ENCODE results near the gene SMOC1. TPM values are rescaled to one million over a fixed set of nuclear protein-coding genes. Genes with fewer than 3 reads are reported as not detected.

SMOC1 gene
- total RNA-seq, 3 donors from 2014 or later (not counting 1 experiment from before 2014, with no cell fraction given): not detected

- intact Hi-C loops (cut with micrococcal nuclease): no loop called here
- no peaks in the 10 kb centered on the region for H3K4me1 ChIP-seq (ENCODE audit: control insufficient read depth, insufficient read depth, low read length)
- no peaks in the 10 kb centered on the region for H3K36me3 ChIP-seq (ENCODE audit: control insufficient read depth, insufficient read depth, low read length)
- Mint-ChIP-seq H3K27me3 (ENCODE audit: low read depth in 2 of 2) (peaks cover 12 to 33% of the 10 kb centered on the region in 2 donors), H3K27ac (no peak overlapping the region), H3K36me3 (no peaks in the 10 kb centered on the region), H3K4me1 (no peaks in the 10 kb centered on the region), H3K4me3 (no peak overlapping the region), H3K9me3 (no peaks in the 10 kb centered on the region)
- no peak overlapping the region for H3K27ac ChIP-seq (ENCODE audit: low read length)
- peak in 1 of 2 donors; percentile 51 for DNase-seq
- H3K4me3 ChIP-seq (ENCODE audit: low read length): no peak overlapping the region
- no peak for ATAC-seq
- no peaks in the 10 kb centered on the region for H3K27me3 ChIP-seq (ENCODE audit: control insufficient read depth, insufficient read depth, low read length)
- WGBS (ENCODE audit: insufficient coverage): 80% methylated on average over 2 of the region's 3 CpGs
- TF ChIP-seq, protein P1, sequence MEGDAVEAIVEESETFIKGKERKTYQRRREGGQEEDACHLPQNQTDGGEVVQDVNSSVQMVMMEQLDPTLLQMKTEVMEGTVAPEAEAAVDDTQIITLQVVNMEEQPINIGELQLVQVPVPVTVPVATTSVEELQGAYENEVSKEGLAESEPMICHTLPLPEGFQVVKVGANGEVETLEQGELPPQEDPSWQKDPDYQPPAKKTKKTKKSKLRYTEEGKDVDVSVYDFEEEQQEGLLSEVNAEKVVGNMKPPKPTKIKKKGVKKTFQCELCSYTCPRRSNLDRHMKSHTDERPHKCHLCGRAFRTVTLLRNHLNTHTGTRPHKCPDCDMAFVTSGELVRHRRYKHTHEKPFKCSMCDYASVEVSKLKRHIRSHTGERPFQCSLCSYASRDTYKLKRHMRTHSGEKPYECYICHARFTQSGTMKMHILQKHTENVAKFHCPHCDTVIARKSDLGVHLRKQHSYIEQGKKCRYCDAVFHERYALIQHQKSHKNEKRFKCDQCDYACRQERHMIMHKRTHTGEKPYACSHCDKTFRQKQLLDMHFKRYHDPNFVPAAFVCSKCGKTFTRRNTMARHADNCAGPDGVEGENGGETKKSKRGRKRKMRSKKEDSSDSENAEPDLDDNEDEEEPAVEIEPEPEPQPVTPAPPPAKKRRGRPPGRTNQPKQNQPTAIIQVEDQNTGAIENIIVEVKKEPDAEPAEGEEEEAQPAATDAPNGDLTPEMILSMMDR (IDR thresholded peaks at IDR 0.05): peak; percentile 22
- H3K9me3 ChIP-seq (ENCODE audit: control insufficient read depth, insufficient read depth, low read length): no peaks in the 10 kb centered on the region
Observed at GRCh38 chr14:70073924-70074566, 194.8 kb downstream of the SMOC1 start.

DNA sequence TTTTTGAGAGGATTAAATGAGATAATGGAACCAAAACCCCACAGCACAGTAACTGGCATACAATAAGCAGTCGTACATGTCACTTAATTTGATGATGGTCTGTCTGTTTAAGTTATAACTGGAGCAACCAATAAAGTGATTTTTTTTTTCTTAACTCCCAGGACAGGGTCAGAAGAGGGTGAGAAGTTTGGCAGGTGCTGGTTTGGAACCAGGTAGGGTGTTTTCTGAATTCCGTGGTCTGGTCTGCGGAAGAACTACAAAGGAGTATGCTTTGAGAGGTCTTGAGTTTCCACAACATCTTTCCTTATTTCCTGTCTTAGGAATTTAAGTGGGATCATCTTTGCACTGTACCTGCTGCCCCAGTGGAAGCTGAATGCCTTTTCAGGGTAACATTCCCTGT lies 197.8 kb downstream of the SMOC1 start:
- H3K4me3 ChIP-seq (ENCODE audit: low read length): no peak overlapping the region
- no peaks in the 10 kb centered on the region for H3K36me3 Mint-ChIP-seq
- TF ChIP-seq, protein P1 (IDR thresholded peaks at IDR 0.05): no peak
- no peaks in the 10 kb centered on the region for H3K9me3 ChIP-seq (ENCODE audit: control insufficient read depth, insufficient read depth, low read length)
- no peaks in the 10 kb centered on the region for H3K4me1 Mint-ChIP-seq
- no peaks in the 10 kb centered on the region for H3K4me1 ChIP-seq (ENCODE audit: control insufficient read depth, insufficient read depth, low read length)
- H3K9me3 Mint-ChIP-seq: no peaks in the 10 kb centered on the region
- intact Hi-C loops (cut with micrococcal nuclease): no loop called here
- peaks cover 15 to 24% of the 10 kb centered on the region in 2 donors for H3K27me3 Mint-ChIP-seq (ENCODE audit: low read depth in 2 of 2)
- 90% methylated on average over 3 of the region's 3 CpGs for WGBS (ENCODE audit: insufficient coverage)
- ATAC-seq (no peak), DNase-seq (no peak)
- H3K36me3 ChIP-seq (ENCODE audit: control insufficient read depth, insufficient read depth, low read length): no peaks in the 10 kb centered on the region
- H3K27me3 ChIP-seq (ENCODE audit: control insufficient read depth, insufficient read depth, low read length): no peaks in the 10 kb centered on the region
- no peak overlapping the region for H3K27ac ChIP-seq (ENCODE audit: low read length)
- H3K27ac Mint-ChIP-seq: no peak overlapping the region
- H3K4me3 Mint-ChIP-seq: no peak overlapping the region

- H3K27ac ChIP-seq (ENCODE audit: low read length): no peak overlapping the region
- H3K27me3 ChIP-seq (ENCODE audit: control insufficient read depth, insufficient read depth, low read length): no peaks in the 10 kb centered on the region
- H3K4me1 ChIP-seq (ENCODE audit: control insufficient read depth, insufficient read depth, low read length): no peaks in the 10 kb centered on the region
- H3K9me3 ChIP-seq (ENCODE audit: control insufficient read depth, insufficient read depth, low read length): no peaks in the 10 kb centered on the region
- Mint-ChIP-seq H3K9me3 (no peaks in the 10 kb centered on the region), H3K27ac (no peak overlapping the region), H3K27me3 (ENCODE audit: low read depth in 2 of 2) (peaks cover 15 to 27% of the 10 kb centered on the region in 2 donors), H3K36me3 (no peaks in the 10 kb centered on the region), H3K4me3 (no peak overlapping the region), H3K4me1 (no peaks in the 10 kb centered on the region)
- TF ChIP-seq, protein P1 (IDR thresholded peaks at IDR 0.05): no peak
- DNase-seq (no peak), ATAC-seq (no peak)
- WGBS (ENCODE audit: insufficient coverage): 82% methylated on average over 2 of the region's 2 CpGs
- H3K36me3 ChIP-seq (ENCODE audit: control insufficient read depth, insufficient read depth, low read length): no peaks in the 10 kb centered on the region
- no peak overlapping the region for H3K4me3 ChIP-seq (ENCODE audit: low read length)
- intact Hi-C loops (cut with micrococcal nuclease): no loop called here
Observed at GRCh38 chr14:70077720-70078119, 198.5 kb downstream of the SMOC1 start.

GRCh38 chr14:70078329-70078728 lies 199.1 kb downstream of the SMOC1 start:
- no peaks in the 10 kb centered on the region for H3K27me3 ChIP-seq (ENCODE audit: control insufficient read depth, insufficient read depth, low read length)
- H3K9me3 Mint-ChIP-seq: no peaks in the 10 kb centered on the region
- no peak overlapping the region for H3K27ac ChIP-seq (ENCODE audit: low read length)
- H3K36me3 ChIP-seq (ENCODE audit: control insufficient read depth, insufficient read depth, low read length): no peaks in the 10 kb centered on the region
- ATAC-seq: no peak
- no peak overlapping the region for H3K4me3 Mint-ChIP-seq
- H3K9me3 ChIP-seq (ENCODE audit: control insufficient read depth, insufficient read depth, low read length): no peaks in the 10 kb centered on the region
- H3K4me1 Mint-ChIP-seq: no peaks in the 10 kb centered on the region
- DNase-seq: no peak
- no peaks in the 10 kb centered on the region for H3K4me1 ChIP-seq (ENCODE audit: control insufficient read depth, insufficient read depth, low read length)
- H3K27ac Mint-ChIP-seq: no peak overlapping the region
- no peak overlapping the region for H3K4me3 ChIP-seq (ENCODE audit: low read length)
- intact Hi-C loops (cut with micrococcal nuclease): no loop called here
- H3K36me3 Mint-ChIP-seq: no peaks in the 10 kb centered on the region
- H3K27me3 Mint-ChIP-seq (ENCODE audit: low read depth in 2 of 2): peaks cover 12 to 33% of the 10 kb centered on the region in 2 donors
- TF ChIP-seq, protein P1 (IDR thresholded peaks at IDR 0.05): no peak
